ENCODE data around the gene IRF1. TPM values are rescaled to one million over a fixed set of nuclear protein-coding genes. Genes with fewer than 3 reads are reported as not detected.

Gene IRF1
- total and polyA plus RNA-seq, 2 of the 8 experiments (the other 6 are each of a cell fraction or from before 2014, with no cell fraction given) = 4.0 to 8.5 TPM

DNA sequence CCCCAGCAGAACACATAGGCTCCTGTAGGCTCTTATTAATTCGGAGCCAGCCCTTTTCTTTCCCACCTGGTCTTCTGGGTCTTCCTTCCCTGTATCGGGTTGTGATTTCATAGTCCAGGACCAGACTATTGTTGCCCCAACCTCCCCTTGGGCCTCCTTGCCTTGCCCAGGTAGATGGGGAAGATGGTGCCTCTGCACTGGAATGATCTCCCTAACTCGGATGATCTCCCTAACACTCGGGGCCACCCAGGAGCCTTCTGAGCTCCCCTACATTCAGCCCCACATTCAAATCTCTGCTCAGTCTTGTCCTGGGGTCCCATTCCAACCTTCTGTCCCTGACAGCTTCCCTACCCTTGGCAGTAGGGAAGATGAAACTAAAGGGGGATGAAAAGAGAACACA, 2.7 kb upstream of the IRF1 start:
- Histone ChIP-seq H3K36me3 (ENCODE audit: control insufficient read depth in 2 of 4, insufficient read depth in 4 of 4, low read length in 3 of 4) (no peaks in the 10 kb centered on the region), H3K4me3 (ENCODE audit: extremely low read depth in 1 of 4, insufficient read depth in 2 of 4, low read depth in 3 of 4, low read length in 4 of 4) (no peak overlapping the region), H2BK12ac (ENCODE audit: low read depth, low read length) (no peak overlapping the region), H3K18ac (ENCODE audit: extremely low read depth, low read length) (no peak overlapping the region), H2BK5ac (ENCODE audit: low read depth, low read length) (no peak overlapping the region), H2BK20ac (ENCODE audit: low read length) (no peak overlapping the region), H3K4ac (replicated peaks; ENCODE audit: insufficient read length, low read depth, low read length) (no peak overlapping the region), H3K4me2 (ENCODE audit: insufficient read depth in 1 of 2, low read depth in 2 of 2, low read length in 2 of 2) (no peak overlapping the region), H3K56ac (replicated peaks; ENCODE audit: insufficient read length, low read depth, low read length) (no peak overlapping the region), H3K23me2 (ENCODE audit: low read depth, low read length) (peaks cover 27% of the 10 kb centered on the region; the same call in 1 of the 2 replicates), H2BK120ac (replicated peaks; ENCODE audit: low read depth, low read length) (no peak overlapping the region), H4K91ac (replicated peaks; ENCODE audit: insufficient read length, low read length) (no peak overlapping the region), H2AK5ac (ENCODE audit: low read depth, low read length) (no peak overlapping the region), H3K27me3 (replicated peaks in 1 of 4; ENCODE audit: control insufficient read depth in 3 of 4, extremely low read depth in 1 of 4, insufficient read depth in 3 of 4, low read length in 3 of 4) (peaks cover 0 to 7% (median 4%) of the 10 kb centered on the region in 4 experiments; a peak in 3 of 7 replicates), H3K14ac (ENCODE audit: insufficient read length) (no peak overlapping the region), H3K79me2 (ENCODE audit: control insufficient read depth in 1 of 2, insufficient read depth in 2 of 2, low read length in 2 of 2) (no peaks in the 10 kb centered on the region), H4K5ac (ENCODE audit: insufficient read length, low read depth, low read length) (no peak overlapping the region), H3K9me3 (ENCODE audit: insufficient read depth in 2 of 2, low read depth in 1 of 2, low read length in 1 of 2) (no peaks in the 10 kb centered on the region), H2BK15ac (ENCODE audit: low read length) (no peak overlapping the region), H4K8ac (ENCODE audit: extremely low read depth, insufficient read depth, low read length) (no peak overlapping the region), H3K79me1 (ENCODE audit: low read depth, low read length) (no peaks in the 10 kb centered on the region), H3K9ac (replicated peaks in 1 of 4; ENCODE audit: extremely low read depth in 1 of 4, low read depth in 3 of 4, low read length in 3 of 4) (no peak overlapping the region), H3K23ac (ENCODE audit: insufficient read length) (no peak overlapping the region), H3K4me1 (replicated peaks in 1 of 4; ENCODE audit: control insufficient read depth in 3 of 4, insufficient read depth in 4 of 4, low read length in 3 of 4) (peaks cover 12 to 23% (median 15%) of the 10 kb centered on the region in 4 experiments), H4K20me1 (replicated peaks in 1 of 2; ENCODE audit: control insufficient read depth in 1 of 2, insufficient read depth in 2 of 2, low read length in 2 of 2) (peaks cover 0 to 5% of the 10 kb centered on the region in 2 experiments), H3K27ac (ENCODE audit: low read depth, low read length) (no peak overlapping the region), H2AFZ (ENCODE audit: low read length) (no peak overlapping the region)
- 87% methylated on average over 4 of the region's 4 CpGs; no CpG with 5 or more reads in 1 of the 2 experiments for WGBS, 2 experiments (ENCODE audit: extremely low coverage in 1 of 2, insufficient coverage in 1 of 2, insufficient read length in 1 of 2, insufficient replicate concordance in 2 of 2, low coverage in 1 of 2, low lambda C conversion rate in 2 of 2, missing lambda C conversion rate in 1 of 2)
- FAIRE-seq = no peak
- no peak for DNase-seq (ENCODE audit: low read depth in 1 of 2, low spot score in 2 of 2)
- TF ChIP-seq TBP (IDR thresholded peaks at IDR 0.05; ENCODE audit: low read depth, low read length) = no peak
- no peak for TF ChIP-seq ASH2L (IDR thresholded peaks at IDR 0.05; ENCODE audit: low read length)
- no peak for TF ChIP-seq POLR2A (IDR thresholded peaks at IDR 0.05; ENCODE audit: control extremely low read depth in 1 of 2, low read depth in 2 of 2, low read length in 2 of 2)
- TF ChIP-seq EZH2 (IDR thresholded peaks at IDR 0.05; ENCODE audit: low read depth, low read length, severe bottlenecking) = no peak
- no peak for TF ChIP-seq HDAC2 (IDR thresholded peaks at IDR 0.05; ENCODE audit: borderline replicate concordance in 1 of 2, low read depth in 2 of 2, low read length in 2 of 2)
- TF ChIP-seq, protein P1, sequence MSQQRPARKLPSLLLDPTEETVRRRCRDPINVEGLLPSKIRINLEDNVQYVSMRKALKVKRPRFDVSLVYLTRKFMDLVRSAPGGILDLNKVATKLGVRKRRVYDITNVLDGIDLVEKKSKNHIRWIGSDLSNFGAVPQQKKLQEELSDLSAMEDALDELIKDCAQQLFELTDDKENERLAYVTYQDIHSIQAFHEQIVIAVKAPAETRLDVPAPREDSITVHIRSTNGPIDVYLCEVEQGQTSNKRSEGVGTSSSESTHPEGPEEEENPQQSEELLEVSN (IDR thresholded peaks at IDR 0.05) = no peak
- TF ChIP-seq CBX8 (IDR thresholded peaks at IDR 0.05; ENCODE audit: borderline replicate concordance, low read depth, low read length) = no peak
- POLR2A ChIA-PET (ENCODE audit: partially characterized antibody) = interaction anchor here (2.0 kb wide), 1 partner anchor 15 kb away, joined by 6 read pairs; no protein-coding TSS in a partner anchor
- CTCF ChIA-PET (ENCODE audit: partially characterized antibody) = interaction anchor here (1.8 to 19.9 kb wide), 4 partner anchors 7 to 105 kb away, joined by 4 to 353 read pairs (median 63); no protein-coding TSS in a partner anchor

All from H1 (cell line).